ENCODE data around the gene TP53I13. TPM values are rescaled to one million over a fixed set of nuclear protein-coding genes. Genes with fewer than 3 reads are reported as not detected.

TP53I13 gene
- total RNA-seq (10 to 100 TPM; 24.0 to 41.6 (median 30.2) TPM), polyA plus RNA-seq (100 to 1,000 TPM in 1 of 2 donors, 10 to 100 TPM in 1; 92.8 to 106 TPM)
- long read RNA-seq, donor 1, transcript TP53I13-201 (7 exons, 1,530 nt), result major isoform, 83 of 122 reads
- long read RNA-seq, donor 1, partial matches to known transcripts, result 24 of 122 reads
- long read RNA-seq, donor 1, other reads (novel, unspliced or antisense), result 14 of 122 reads
- long read RNA-seq, donor 2, transcript TP53I13-201 (7 exons, 1,530 nt), result major isoform, 76 of 106 reads
- long read RNA-seq, donor 2, partial matches to known transcripts, result 14 of 106 reads
- long read RNA-seq, donor 2, other reads (novel, unspliced or antisense), result 15 of 106 reads
- long read RNA-seq, donor 3, transcript TP53I13-201 (7 exons, 1,530 nt), result major isoform, 151 of 189 reads
- long read RNA-seq, donor 3, partial matches to known transcripts, result 19 of 189 reads
- long read RNA-seq, donor 3, other reads (novel, unspliced or antisense), result 19 of 189 reads

- WGBS, 2 donors, result 1% methylated on average over 81 to 85 of the region's 85 CpGs
- H3K27me3 ChIP-seq, result no peaks in the 10 kb centered on the region
- H3K36me3 ChIP-seq, result peaks cover 0 to 15% (median 0%) of the 10 kb centered on the region in 9 donors
- no peaks in the 10 kb centered on the region for H3K9me3 ChIP-seq
- peaks cover 14 to 68% (median 52%) of the 10 kb centered on the region in 9 donors for H3K4me1 ChIP-seq
- peak within 1 kb of the TSS; percentile 83 to 94 (median 91) for H3K27ac ChIP-seq
- peak; percentile 61 to 82 (median 74) for ATAC-seq
- H3K4me3 ChIP-seq, result peak within 1 kb of the TSS; percentile 68 to 92 (median 84)
- no peak for TF ChIP-seq CTCF (IDR thresholded peaks at IDR 0.05)
- intact Hi-C loops (cut with DNase I), result loop anchor here in 1 of 10 donors (10.0 kb wide), 1 partner anchor 424 kb away; no protein-coding TSS in a partner anchor
- peak; percentile 87 to 89 for DNase-seq
Measured at GRCh38 chr17:29568331-29569244, at the start of gene TP53I13. Gene TP53I13 (plus strand): TSS chr17:29568701. CDS start chr17:29568759, 58 bp downstream.

GRCh38 chr17:29524692-29525091 lies 43.8 kb upstream of the TP53I13 start:
- peaks cover 0 to 100% (median 41%) of the 10 kb centered on the region in 9 donors for H3K36me3 ChIP-seq
- intact Hi-C loops (cut with DNase I), result no loop called here
- H3K9me3 ChIP-seq, result no peaks in the 10 kb centered on the region
- no peaks in the 10 kb centered on the region for H3K4me1 ChIP-seq
- no peak for ATAC-seq
- no peaks in the 10 kb centered on the region for H3K27me3 ChIP-seq
- no peak overlapping the region for H3K27ac ChIP-seq
- DNase-seq, result no peak
- no peak overlapping the region for H3K4me3 ChIP-seq
- 97 to 100% methylated on average over 3 of the region's 3 CpGs for WGBS, 2 donors
- TF ChIP-seq CTCF (IDR thresholded peaks at IDR 0.05), result no peak

GRCh38 chr17:29526322-29526721 lies 42.2 kb upstream of the TP53I13 start:
- H3K4me3 ChIP-seq, result no peak overlapping the region
- H3K27me3 ChIP-seq, result no peaks in the 10 kb centered on the region
- TF ChIP-seq CTCF (IDR thresholded peaks at IDR 0.05), result no peak
- no peaks in the 10 kb centered on the region for H3K4me1 ChIP-seq
- intact Hi-C loops (cut with DNase I), result no loop called here
- H3K27ac ChIP-seq, result no peak overlapping the region
- peaks cover 0 to 100% (median 39%) of the 10 kb centered on the region in 9 donors for H3K36me3 ChIP-seq
- ATAC-seq, result no peak
- no peaks in the 10 kb centered on the region for H3K9me3 ChIP-seq
- no peak for DNase-seq
- 97% methylated on average over 3 of the region's 3 CpGs for WGBS, 2 donors

GRCh38 chr17:29533976-29534375 lies 34.5 kb upstream of the TP53I13 start:
- peaks cover 0 to 91% (median 32%) of the 10 kb centered on the region in 9 donors for H3K36me3 ChIP-seq
- no peaks in the 10 kb centered on the region for H3K4me1 ChIP-seq
- ATAC-seq (no peak), DNase-seq (no peak)
- no peak overlapping the region for H3K27ac ChIP-seq
- intact Hi-C loops (cut with DNase I), result loop anchor here in 2 of 10 donors (2.0 to 5.0 kb wide), 2 partner anchors 162 to 163 kb away; no protein-coding TSS in a partner anchor
- no peaks in the 10 kb centered on the region for H3K9me3 ChIP-seq
- no peak overlapping the region for H3K4me3 ChIP-seq
- TF ChIP-seq CTCF (IDR thresholded peaks at IDR 0.05), result no peak
- H3K27me3 ChIP-seq, result no peaks in the 10 kb centered on the region
- WGBS, 2 donors, result 92 to 94% methylated on average over 8 of the region's 8 CpGs

Data from heart right ventricle (tissue), 16 donors.